ENCODE measurements around the gene TMA16. TPM values are rescaled to one million over a fixed set of nuclear protein-coding genes. Genes with fewer than 3 reads are reported as not detected.

Gene TMA16
- total and polyA plus RNA-seq, 2 of the 13 experiments (the other 11 are each of a cell fraction or from before 2014, with no cell fraction given), result 8.1 to 52.5 TPM

DNA sequence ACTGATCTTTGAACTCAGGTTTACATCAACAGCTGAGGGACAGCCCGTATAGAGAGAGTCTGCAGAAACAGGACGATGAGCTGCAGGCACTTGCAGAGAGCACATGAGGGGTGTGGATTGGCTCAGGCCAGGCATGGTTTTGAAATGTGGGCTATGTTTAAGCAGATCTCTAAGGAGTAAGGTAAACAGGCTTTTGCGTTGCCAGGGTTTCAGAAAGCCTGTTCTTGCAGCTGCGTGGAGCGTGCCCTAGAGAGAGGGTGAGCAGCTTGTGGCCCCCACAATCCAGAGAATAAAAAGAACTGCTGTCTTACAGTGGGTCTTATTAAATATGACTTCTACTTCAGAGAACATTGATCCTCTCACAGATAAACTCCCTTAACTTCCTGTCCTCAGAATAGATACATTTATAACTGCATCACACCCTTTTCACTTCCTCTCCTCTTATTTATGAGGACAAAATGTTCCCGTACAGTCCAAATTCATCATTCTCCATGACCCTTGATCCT, 64.1 kb downstream of the TMA16 start:
- WGBS (ENCODE audit: low lambda C conversion rate), result 12% methylated on average over 6 of the region's 6 CpGs
- FAIRE-seq, result no peak

More for the DNA sequence above, 64.1 kb downstream of the TMA16 start:
- Histone ChIP-seq H3K4me2 (ENCODE audit: low read depth, low read length) (no peak overlapping the region), H3K9ac (ENCODE audit: insufficient read depth, low read depth, low read length) (no peak overlapping the region), H3K27ac (ENCODE audit: extremely low read length, insufficient read depth, low read length) (no peak overlapping the region), H3K79me2 (ENCODE audit: insufficient read depth, low read length) (no peaks in the 10 kb centered on the region), H3K4me3 (replicated peaks in 1 of 3; ENCODE audit: insufficient read depth in 1 of 3, low read depth in 2 of 3, low read length in 3 of 3) (no peak overlapping the region), H3K4me1 (ENCODE audit: insufficient read depth, low read length) (no peaks in the 10 kb centered on the region), H3K27me3 (ENCODE audit: control insufficient read depth in 1 of 2, insufficient read depth in 2 of 2, low read length in 2 of 2) (no peaks in the 10 kb centered on the region), H2AFZ (ENCODE audit: low read length) (no peak overlapping the region), H4K20me1 (ENCODE audit: insufficient read depth, low read length) (no peaks in the 10 kb centered on the region), H3K9me3 (ENCODE audit: low read length) (no peaks in the 10 kb centered on the region), H3K36me3 (replicated peaks in 1 of 2; ENCODE audit: control insufficient read depth in 1 of 2, insufficient read depth in 2 of 2, low read length in 2 of 2) (no peaks in the 10 kb centered on the region)
- peak; percentile 71 for ATAC-seq
- in situ Hi-C loops (cut with HindIII; ENCODE audit: extremely low pct_ligation_motif_present, low pct_unique_long_range_greater_than_20kb) (loop anchor here (10.0 to 25.0 kb wide), 2 partner anchors 106 to 1179 kb away; no protein-coding TSS in a partner anchor), intact Hi-C loops (cut with micrococcal nuclease; ENCODE audit: unreplicated experiment) (loop anchor here (5.0 kb wide), 1 partner anchor 1174 kb away; no protein-coding TSS in a partner anchor)
- TF ChIP-seq ZKSCAN8 (CRISPR knock-in tag; IDR thresholded peaks at IDR 0.05; ENCODE audit: borderline replicate concordance) (no peak), ZNF605 (CRISPR knock-in tag; IDR thresholded peaks at IDR 0.05) (no peak), ARNT2 (CRISPR knock-in tag; IDR thresholded peaks at IDR 0.05; ENCODE audit: low read depth) (no peak), ZNF33A (CRISPR knock-in tag; IDR thresholded peaks at IDR 0.05; ENCODE audit: borderline replicate concordance) (no peak), ZNF709 (CRISPR knock-in tag; IDR thresholded peaks at IDR 0.05) (no peak), FOXC1 (CRISPR knock-in tag; IDR thresholded peaks at IDR 0.05; ENCODE audit: borderline replicate concordance) (no peak), MEIS2 (CRISPR knock-in tag; IDR thresholded peaks at IDR 0.05) (no peak), TBX2 (CRISPR knock-in tag; IDR thresholded peaks at IDR 0.05; ENCODE audit: borderline replicate concordance) (no peak), SALL2 (CRISPR knock-in tag; IDR thresholded peaks at IDR 0.05) (no peak), HNRNPLL (IDR thresholded peaks at IDR 0.05; ENCODE audit: low read depth, low read length, poor library complexity, severe bottlenecking) (no peak)
- TF ChIP-seq, protein P1, sequence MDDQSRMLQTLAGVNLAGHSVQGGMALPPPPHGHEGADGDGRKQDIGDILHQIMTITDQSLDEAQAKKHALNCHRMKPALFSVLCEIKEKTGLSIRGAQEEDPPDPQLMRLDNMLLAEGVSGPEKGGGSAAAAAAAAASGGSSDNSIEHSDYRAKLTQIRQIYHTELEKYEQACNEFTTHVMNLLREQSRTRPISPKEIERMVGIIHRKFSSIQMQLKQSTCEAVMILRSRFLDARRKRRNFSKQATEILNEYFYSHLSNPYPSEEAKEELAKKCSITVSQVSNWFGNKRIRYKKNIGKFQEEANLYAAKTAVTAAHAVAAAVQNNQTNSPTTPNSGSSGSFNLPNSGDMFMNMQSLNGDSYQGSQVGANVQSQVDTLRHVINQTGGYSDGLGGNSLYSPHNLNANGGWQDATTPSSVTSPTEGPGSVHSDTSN (CRISPR knock-in tag; IDR thresholded peaks at IDR 0.05; ENCODE audit: borderline replicate concordance), result no peak
- TF ChIP-seq, protein P2, sequence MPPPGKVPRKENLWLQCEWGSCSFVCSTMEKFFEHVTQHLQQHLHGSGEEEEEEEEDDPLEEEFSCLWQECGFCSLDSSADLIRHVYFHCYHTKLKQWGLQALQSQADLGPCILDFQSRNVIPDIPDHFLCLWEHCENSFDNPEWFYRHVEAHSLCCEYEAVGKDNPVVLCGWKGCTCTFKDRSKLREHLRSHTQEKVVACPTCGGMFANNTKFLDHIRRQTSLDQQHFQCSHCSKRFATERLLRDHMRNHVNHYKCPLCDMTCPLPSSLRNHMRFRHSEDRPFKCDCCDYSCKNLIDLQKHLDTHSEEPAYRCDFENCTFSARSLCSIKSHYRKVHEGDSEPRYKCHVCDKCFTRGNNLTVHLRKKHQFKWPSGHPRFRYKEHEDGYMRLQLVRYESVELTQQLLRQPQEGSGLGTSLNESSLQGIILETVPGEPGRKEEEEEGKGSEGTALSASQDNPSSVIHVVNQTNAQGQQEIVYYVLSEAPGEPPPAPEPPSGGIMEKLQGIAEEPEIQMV (CRISPR knock-in tag; IDR thresholded peaks at IDR 0.05; ENCODE audit: low read depth), result no peak
- TF ChIP-seq, protein P3, sequence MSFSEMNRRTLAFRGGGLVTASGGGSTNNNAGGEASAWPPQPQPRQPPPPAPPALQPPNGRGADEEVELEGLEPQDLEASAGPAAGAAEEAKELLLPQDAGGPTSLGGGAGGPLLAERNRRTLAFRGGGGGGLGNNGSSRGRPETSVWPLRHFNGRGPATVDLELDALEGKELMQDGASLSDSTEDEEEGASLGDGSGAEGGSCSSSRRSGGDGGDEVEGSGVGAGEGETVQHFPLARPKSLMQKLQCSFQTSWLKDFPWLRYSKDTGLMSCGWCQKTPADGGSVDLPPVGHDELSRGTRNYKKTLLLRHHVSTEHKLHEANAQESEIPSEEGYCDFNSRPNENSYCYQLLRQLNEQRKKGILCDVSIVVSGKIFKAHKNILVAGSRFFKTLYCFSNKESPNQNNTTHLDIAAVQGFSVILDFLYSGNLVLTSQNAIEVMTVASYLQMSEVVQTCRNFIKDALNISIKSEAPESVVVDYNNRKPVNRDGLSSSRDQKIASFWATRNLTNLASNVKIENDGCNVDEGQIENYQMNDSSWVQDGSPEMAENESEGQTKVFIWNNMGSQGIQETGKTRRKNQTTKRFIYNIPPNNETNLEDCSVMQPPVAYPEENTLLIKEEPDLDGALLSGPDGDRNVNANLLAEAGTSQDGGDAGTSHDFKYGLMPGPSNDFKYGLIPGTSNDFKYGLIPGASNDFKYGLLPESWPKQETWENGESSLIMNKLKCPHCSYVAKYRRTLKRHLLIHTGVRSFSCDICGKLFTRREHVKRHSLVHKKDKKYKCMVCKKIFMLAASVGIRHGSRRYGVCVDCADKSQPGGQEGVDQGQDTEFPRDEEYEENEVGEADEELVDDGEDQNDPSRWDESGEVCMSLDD (CRISPR knock-in tag; IDR thresholded peaks at IDR 0.05; ENCODE audit: borderline replicate concordance), result no peak
- TF ChIP-seq, protein P4, sequence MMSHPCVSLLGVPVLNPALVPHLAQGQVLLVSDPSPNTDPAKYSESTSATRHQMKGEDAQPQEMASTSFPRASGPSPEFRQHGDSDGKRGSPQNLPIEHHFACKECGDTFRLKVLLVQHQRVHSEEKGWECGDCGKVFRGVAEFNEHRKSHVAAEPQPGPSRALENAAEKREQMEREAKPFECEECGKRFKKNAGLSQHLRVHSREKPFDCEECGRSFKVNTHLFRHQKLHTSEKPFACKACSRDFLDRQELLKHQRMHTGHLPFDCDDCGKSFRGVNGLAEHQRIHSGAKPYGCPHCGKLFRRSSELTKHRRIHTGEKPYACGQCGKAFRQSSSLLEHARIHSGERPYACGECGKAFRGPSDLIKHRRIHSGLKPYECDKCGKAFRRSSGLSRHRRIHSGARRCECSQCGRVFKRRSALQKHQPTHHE (CRISPR knock-in tag; IDR thresholded peaks at IDR 0.05; ENCODE audit: borderline replicate concordance), result no peak
- CTCF ChIA-PET (ENCODE audit: low intra/inter-chr PET ratio, low total read pairs), result no interaction called here
- BruUV-seq (replicated peaks), result no TSS peak
- POLR2A ChIA-PET, result no interaction called here
- DNase-seq (ENCODE audit: low spot score), result no peak

Measured in HepG2 (cell line).